ENCODE data around the gene TBC1D9B.
A peak's percentile ranks its signal among the peaks of the same experiment; 100 is the strongest.

Gene TBC1D9B

GRCh38 chr5:179819296-179820126 lies 88.2 kb downstream of the TBC1D9B start:
- peak in 1 of 2 donors; percentile 86 for DNase-seq

GRCh38 chr5:179818746-179819295 lies 88.9 kb downstream of the TBC1D9B start:
- peak; percentile 86 to 94 for DNase-seq

GRCh38 chr5:179817890-179818745 lies 89.6 kb downstream of the TBC1D9B start:
- no peak for DNase-seq

GRCh38 chr5:179817470-179817840 lies 90.2 kb downstream of the TBC1D9B start:
- DNase-seq = no peak

GRCh38 chr5:179816796-179817469 lies 90.8 kb downstream of the TBC1D9B start:
- DNase-seq = no peak

GRCh38 chr5:179816401-179816795 lies 91.3 kb downstream of the TBC1D9B start:
- DNase-seq = no peak

- no peak for DNase-seq
Measured at GRCh38 chr5:179815491-179816249, 92.0 kb downstream of the TBC1D9B start.

GRCh38 chr5:179814090-179814489 lies 93.6 kb downstream of the TBC1D9B start:
- no peak for DNase-seq

GRCh38 chr5:179812997-179813607 lies 94.6 kb downstream of the TBC1D9B start:
- no peak for DNase-seq

- DNase-seq = no peak
Measured at GRCh38 chr5:179812135-179812825, 95.4 kb downstream of the TBC1D9B start.

Data from hippocampal formation (tissue), 2 donors.